GM12878 (cell line): ENCODE results near the gene USB1. TPM values are rescaled to one million over a fixed set of nuclear protein-coding genes. Genes with fewer than 3 reads are reported as not detected.

Experiments
- ATAC-seq: fragments of 200-7000 bp; cut with Tn5 transposase; 3 replicates; pipeline ENCODE4 v1.9.1; 2020; ENCODE audit warnings: mild to moderate bottlenecking, moderate library complexity
- BruUV-seq: library from RNA; stranded (reverse); fragments of 400-500 nt; replicated peaks from 2 replicates; lab custom pipeline; 2021; lab: Mats Ljungman, UMichigan
- CTCF ChIA-PET: fragments of 300-600 bp; sonication (Branson Sonifier 250); formaldehyde crosslinking; extraction: SDS; loops from one replicate; lab custom pipeline; 2021; ENCODE audit warnings: inconsistent platforms; lab: Yijun Ruan, JAX
- POLR2A ChIA-PET: fragments of 350-600 bp; formaldehyde crosslinking; extraction: SDS; loops from one replicate; lab custom pipeline; 2021; ENCODE audit warnings: inconsistent platforms; lab: Charles Lee
- RAD21 ChIA-PET: fragments of 300-600 bp; sonication (Branson Sonifier 250); formaldehyde crosslinking; loops from one replicate; lab custom pipeline; 2023; ENCODE audit warnings: antibody characterized with exemption; ENCODE audit not compliant: unreplicated experiment; lab: Charles Lee
- SMC1A ChIA-PET: fragments of 300-600 bp; sonication (Branson Sonifier 250); formaldehyde crosslinking; loops from one replicate; lab custom pipeline; 2023; ENCODE audit not compliant: unreplicated experiment, uncharacterized antibody; lab: Charles Lee
- DNase-seq: peaks from one replicate; pipeline ENCODE4 v3.0.0-alpha.2; 2011; ENCODE audit warnings: low read depth, low spot score
- FAIRE-seq: peaks from 3 replicates; lab custom pipeline; 2011; peaks lifted over from hg19 to GRCh38; lab: Jason Lieb, UNC
- H2AFZ ChIP-seq: 2 replicates; pipeline ENCODE4 v1.6.0; 2011; ENCODE audit warnings: low read depth, low read length, control low read depth; ENCODE audit not compliant: control insufficient read depth
- H3K27ac ChIP-seq: 2 replicates; pipeline ENCODE4 v1.5.1; 2011; ENCODE audit warnings: control low read depth; ENCODE audit not compliant: control insufficient read depth, insufficient read depth
- H3K27me3 ChIP-seq, 2 experiments: replicated peaks in 1 of 2; 2 replicates each; pipeline versions ENCODE4 v1.6.0 to v1.6.1; 2011; ENCODE audit warnings: low read length in 1 of 2; ENCODE audit not compliant: control insufficient read depth in 2 of 2, insufficient read depth in 2 of 2
- H3K36me3 ChIP-seq, 2 experiments: 2 replicates each; pipeline ENCODE4 v1.5.1; 2011; ENCODE audit warnings: low read length in 1 of 2; ENCODE audit not compliant: control insufficient read depth in 2 of 2, insufficient read depth in 2 of 2
- H3K4me1 ChIP-seq: 2 replicates; pipeline ENCODE4 v1.6.1; 2011; ENCODE audit warnings: mild to moderate bottlenecking, low read length, moderate library complexity, mixed read lengths; ENCODE audit not compliant: control insufficient read depth, insufficient read depth
- H3K4me2 ChIP-seq: 2 replicates; pipeline ENCODE4 v1.6.0; 2011; ENCODE audit warnings: control low read depth; ENCODE audit not compliant: control insufficient read depth, insufficient read depth
- H3K4me3 ChIP-seq: fragments of 200-600 bp; sonication (generic); 2 replicates; pipeline ENCODE4 v1.5.1; 2016
- H3K79me2 ChIP-seq: 2 replicates; pipeline ENCODE4 v1.6.0; 2011; ENCODE audit warnings: low read length; ENCODE audit not compliant: control insufficient read depth, insufficient read depth
- H3K9ac ChIP-seq: 2 replicates; pipeline ENCODE4 v1.8.0; 2011; ENCODE audit warnings: low read length, control low read depth, mixed read lengths; ENCODE audit not compliant: control insufficient read depth, insufficient read depth
- H3K9me3 ChIP-seq: replicated peaks from 3 replicates; pipeline ENCODE4 v1.5.1; 2011; ENCODE audit warnings: mild to moderate bottlenecking, low read length; ENCODE audit not compliant: control insufficient read depth, insufficient read depth
- H4K20me1 ChIP-seq: 2 replicates; pipeline ENCODE4 v1.6.0; 2011; ENCODE audit not compliant: control insufficient read depth, insufficient read depth
- CHD4 ChIP-seq: fragments of 200-600 bp; sonication (generic); IDR thresholded peaks from 2 replicates; pipeline ENCODE4 v1.6.1; 2016; ENCODE audit warnings: mild to moderate bottlenecking
- CREM ChIP-seq: IDR thresholded peaks from 2 replicates; pipeline ENCODE4 v1.6.1; 2014; ENCODE audit warnings: antibody characterized with exemption, low read depth
- MEF2B ChIP-seq: fragments of 450-650 bp; IDR thresholded peaks from 2 replicates; pipeline ENCODE4 v1.6.1; 2018; ENCODE audit warnings: mild to moderate bottlenecking, moderate library complexity; ENCODE audit not compliant: partially characterized antibody, poor library complexity, severe bottlenecking
- MXI1 ChIP-seq: fragments of 150-350 bp; IDR thresholded peaks from 2 replicates; pipeline ENCODE4 v1.6.1; 2011; ENCODE audit warnings: low read depth, mild to moderate bottlenecking, inconsistent platforms, low read length, improper control_type of control experiment
- NR2F1 ChIP-seq: fragments of 450-650 bp; conservative IDR thresholded peaks from 2 replicates; pipeline ENCODE4 v1.6.1; 2017; ENCODE audit warnings: mild to moderate bottlenecking
- RCOR1 ChIP-seq: conservative IDR thresholded peaks from 2 replicates; pipeline ENCODE4 v1.6.1; 2012; ENCODE audit warnings: low read depth, low read length, improper control_type of control experiment
- TBL1XR1 ChIP-seq: IDR thresholded peaks from 2 replicates; pipeline ENCODE4 v1.6.1; 2012; ENCODE audit warnings: low read depth, low read length, improper control_type of control experiment
- ZNF274 ChIP-seq: IDR thresholded peaks from one replicate; pipeline ENCODE4 v1.8.0; 2011; ENCODE audit not compliant: insufficient read length, insufficient read depth
- ZNF592 ChIP-seq: fragments of 450-650 bp; IDR thresholded peaks from 2 replicates; pipeline ENCODE4 v1.6.1; 2017; ENCODE audit warnings: mild to moderate bottlenecking, moderate library complexity
- WGBS: methylation state at CpG from one replicate; pipeline ENCODE4 v1.1.6; 2016; ENCODE audit warnings: low lambda C conversion rate; ENCODE audit not compliant: insufficient replicate concordance, insufficient coverage; ENCODE audit errors: missing lambda C conversion rate; 5-methylcytosine and 5-hydroxymethylcytosine counted together
- in situ Hi-C: fragments of 300-500 bp; cut with MboI; formaldehyde crosslinking; loops from 9 replicates; pipeline ENCODE4 v1.14.3; 2018; ENCODE audit warnings: mixed read lengths
- intact Hi-C: fragments of 100-400 bp; cut with micrococcal nuclease; formaldehyde crosslinking; loops from one replicate; pipeline ENCODE4 v1.14.2; 2022; ENCODE audit not compliant: unreplicated experiment
- polyA plus RNA-seq, 11 experiments: library from polyadenylated mRNA; depleted of rRNA in 4 of 11; unstranded in 6 of 11; stranded (reverse) in 5 of 11; fragments of >200 nt; fragmentation: Nextera tagmentation in 4 of 11; fragmentation: Illumina TruSeq in 1 of 11; extraction: Ambion mirVana in 4 of 11; extraction: Trizol in 1 of 11; gene quantifications; 1 replicate in 1 of 11; 2 replicates in 10 of 11; pipeline versions ENCODE4 v1.2.1 to v1.2.3, GENCODE V29; 2011 to 2016; ENCODE audit warnings: inconsistent platforms in 2 of 11, missing spikeins in 2 of 11, low read depth in 1 of 11
- total RNA-seq, 4 experiments: library from RNA; depleted of rRNA in 3 of 4; stranded (reverse); fragments of >200 nt in 3 of 4; fragmentation: Illumina TruSeq in 1 of 4; extraction: Trizol in 1 of 4; gene quantifications; 2 replicates each; pipeline versions ENCODE4 v1.2.1 to v1.2.3, GENCODE V29; 2013 to 2021
- TF ChIP-seq, protein P1 (sequence below): IDR thresholded peaks from 2 replicates; pipeline ENCODE4 v1.6.1; 2012; ENCODE audit warnings: low read length, inconsistent platforms
- TF ChIP-seq, protein P2 (sequence below): fragments of 450-650 bp; conservative IDR thresholded peaks from 2 replicates; pipeline ENCODE4 v1.6.1; 2017; ENCODE audit warnings: mild to moderate bottlenecking, moderate library complexity
- TF ChIP-seq, protein P3 (sequence below): fragments of 450-650 bp; IDR thresholded peaks from 2 replicates; pipeline ENCODE4 v1.6.1; 2017; ENCODE audit warnings: mild to moderate bottlenecking, moderate library complexity

The USB1 gene
- total and polyA plus RNA-seq, 10 of the 15 experiments (the other 5 are each of a cell fraction or from before 2014, with no cell fraction given): 7.9 to 72.2 (median 41.6) TPM

GRCh38 chr16:57959804-57960203 is 41.4 kb upstream of the USB1 start (continued):
- TF ChIP-seq, protein P1, sequence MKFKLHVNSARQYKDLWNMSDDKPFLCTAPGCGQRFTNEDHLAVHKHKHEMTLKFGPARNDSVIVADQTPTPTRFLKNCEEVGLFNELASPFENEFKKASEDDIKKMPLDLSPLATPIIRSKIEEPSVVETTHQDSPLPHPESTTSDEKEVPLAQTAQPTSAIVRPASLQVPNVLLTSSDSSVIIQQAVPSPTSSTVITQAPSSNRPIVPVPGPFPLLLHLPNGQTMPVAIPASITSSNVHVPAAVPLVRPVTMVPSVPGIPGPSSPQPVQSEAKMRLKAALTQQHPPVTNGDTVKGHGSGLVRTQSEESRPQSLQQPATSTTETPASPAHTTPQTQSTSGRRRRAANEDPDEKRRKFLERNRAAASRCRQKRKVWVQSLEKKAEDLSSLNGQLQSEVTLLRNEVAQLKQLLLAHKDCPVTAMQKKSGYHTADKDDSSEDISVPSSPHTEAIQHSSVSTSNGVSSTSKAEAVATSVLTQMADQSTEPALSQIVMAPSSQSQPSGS: no peak
- TF ChIP-seq, protein P2, sequence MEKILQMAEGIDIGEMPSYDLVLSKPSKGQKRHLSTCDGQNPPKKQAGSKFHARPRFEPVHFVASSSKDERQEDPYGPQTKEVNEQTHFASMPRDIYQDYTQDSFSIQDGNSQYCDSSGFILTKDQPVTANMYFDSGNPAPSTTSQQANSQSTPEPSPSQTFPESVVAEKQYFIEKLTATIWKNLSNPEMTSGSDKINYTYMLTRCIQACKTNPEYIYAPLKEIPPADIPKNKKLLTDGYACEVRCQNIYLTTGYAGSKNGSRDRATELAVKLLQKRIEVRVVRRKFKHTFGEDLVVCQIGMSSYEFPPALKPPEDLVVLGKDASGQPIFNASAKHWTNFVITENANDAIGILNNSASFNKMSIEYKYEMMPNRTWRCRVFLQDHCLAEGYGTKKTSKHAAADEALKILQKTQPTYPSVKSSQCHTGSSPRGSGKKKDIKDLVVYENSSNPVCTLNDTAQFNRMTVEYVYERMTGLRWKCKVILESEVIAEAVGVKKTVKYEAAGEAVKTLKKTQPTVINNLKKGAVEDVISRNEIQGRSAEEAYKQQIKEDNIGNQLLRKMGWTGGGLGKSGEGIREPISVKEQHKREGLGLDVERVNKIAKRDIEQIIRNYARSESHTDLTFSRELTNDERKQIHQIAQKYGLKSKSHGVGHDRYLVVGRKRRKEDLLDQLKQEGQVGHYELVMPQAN: no peak
- no peak for TF ChIP-seq NR2F1

GRCh38 chr16:57960310-57960709 is 40.9 kb upstream of the USB1 start:
- POLR2A ChIA-PET: no interaction called here
- no peak for TF ChIP-seq ZNF592
- no peak for TF ChIP-seq RCOR1
- TF ChIP-seq ZNF274: no peak
- TF ChIP-seq CHD4: no peak
- TF ChIP-seq MEF2B: no peak
- TF ChIP-seq TBL1XR1: no peak
- TF ChIP-seq MXI1: no peak
- TF ChIP-seq, protein P3, sequence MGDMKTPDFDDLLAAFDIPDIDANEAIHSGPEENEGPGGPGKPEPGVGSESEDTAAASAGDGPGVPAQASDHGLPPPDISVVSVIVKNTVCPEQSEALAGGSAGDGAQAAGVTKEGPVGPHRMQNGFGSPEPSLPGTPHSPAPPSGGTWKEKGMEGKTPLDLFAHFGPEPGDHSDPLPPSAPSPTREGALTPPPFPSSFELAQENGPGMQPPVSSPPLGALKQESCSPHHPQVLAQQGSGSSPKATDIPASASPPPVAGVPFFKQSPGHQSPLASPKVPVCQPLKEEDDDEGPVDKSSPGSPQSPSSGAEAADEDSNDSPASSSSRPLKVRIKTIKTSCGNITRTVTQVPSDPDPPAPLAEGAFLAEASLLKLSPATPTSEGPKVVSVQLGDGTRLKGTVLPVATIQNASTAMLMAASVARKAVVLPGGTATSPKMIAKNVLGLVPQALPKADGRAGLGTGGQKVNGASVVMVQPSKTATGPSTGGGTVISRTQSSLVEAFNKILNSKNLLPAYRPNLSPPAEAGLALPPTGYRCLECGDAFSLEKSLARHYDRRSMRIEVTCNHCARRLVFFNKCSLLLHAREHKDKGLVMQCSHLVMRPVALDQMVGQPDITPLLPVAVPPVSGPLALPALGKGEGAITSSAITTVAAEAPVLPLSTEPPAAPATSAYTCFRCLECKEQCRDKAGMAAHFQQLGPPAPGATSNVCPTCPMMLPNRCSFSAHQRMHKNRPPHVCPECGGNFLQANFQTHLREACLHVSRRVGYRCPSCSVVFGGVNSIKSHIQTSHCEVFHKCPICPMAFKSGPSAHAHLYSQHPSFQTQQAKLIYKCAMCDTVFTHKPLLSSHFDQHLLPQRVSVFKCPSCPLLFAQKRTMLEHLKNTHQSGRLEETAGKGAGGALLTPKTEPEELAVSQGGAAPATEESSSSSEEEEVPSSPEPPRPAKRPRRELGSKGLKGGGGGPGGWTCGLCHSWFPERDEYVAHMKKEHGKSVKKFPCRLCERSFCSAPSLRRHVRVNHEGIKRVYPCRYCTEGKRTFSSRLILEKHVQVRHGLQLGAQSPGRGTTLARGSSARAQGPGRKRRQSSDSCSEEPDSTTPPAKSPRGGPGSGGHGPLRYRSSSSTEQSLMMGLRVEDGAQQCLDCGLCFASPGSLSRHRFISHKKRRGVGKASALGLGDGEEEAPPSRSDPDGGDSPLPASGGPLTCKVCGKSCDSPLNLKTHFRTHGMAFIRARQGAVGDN: no peak
- TF ChIP-seq CREM: no peak

More at GRCh38 chr16:57960310-57960709, 40.9 kb upstream of the USB1 start:
- intact Hi-C loops (no loop called here), in situ Hi-C loops (no loop called here)
- Histone ChIP-seq H3K27ac (no peak overlapping the region), H3K27me3 (no peaks in the 10 kb centered on the region), H3K36me3 (no peaks in the 10 kb centered on the region), H3K9ac (no peak overlapping the region), H3K4me1 (0 out of 2 replicates have a peak, but pooled peaks cover 2% of the 10 kb centered on the region), H3K79me2 (no peaks in the 10 kb centered on the region), H4K20me1 (no peaks in the 10 kb centered on the region), H3K4me2 (no peak overlapping the region), H2AFZ (no peak overlapping the region), H3K9me3 (no peaks in the 10 kb centered on the region), H3K4me3 (no peak overlapping the region)
- DNase-seq (no peak), ATAC-seq (no peak), FAIRE-seq (no peak)
- 13% methylated on average over 9 of the region's 10 CpGs for WGBS
- ChIA-PET SMC1A (no interaction called here), RAD21 (no interaction called here), CTCF (no interaction called here)
- BruUV-seq: no TSS peak
